ENCODE results near the gene PTPRQ. TPM values are rescaled to one million over a fixed set of nuclear protein-coding genes. Genes with fewer than 3 reads are reported as not detected.

Gene PTPRQ
- total RNA-seq, 4 donors from 2014 or later = 0.47 to 6.0 (median 3.4) TPM

DNA sequence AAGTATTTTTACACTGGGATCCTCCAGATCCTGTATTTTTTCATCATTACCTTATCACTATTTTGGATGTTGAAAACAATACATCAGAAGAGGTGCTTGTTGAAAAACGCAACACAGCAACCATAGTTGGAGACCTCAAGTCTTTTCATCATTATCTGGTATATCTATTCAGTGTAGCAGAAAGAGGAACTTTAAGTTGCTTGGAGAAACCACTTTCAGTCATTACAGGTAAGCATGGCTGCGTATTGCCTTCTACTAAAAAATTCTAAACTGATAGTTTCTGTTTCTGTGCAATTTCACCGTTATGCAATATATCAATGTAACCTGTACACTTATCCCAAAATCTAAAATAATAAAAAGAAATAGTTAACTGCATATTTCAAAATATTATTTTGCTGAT, 32.2 kb upstream of the PTPRQ start:
- 58 to 74% methylated on average over 3 of the region's 3 CpGs for WGBS, 2 donors (ENCODE audit: low coverage in 1 of 2)

DNA sequence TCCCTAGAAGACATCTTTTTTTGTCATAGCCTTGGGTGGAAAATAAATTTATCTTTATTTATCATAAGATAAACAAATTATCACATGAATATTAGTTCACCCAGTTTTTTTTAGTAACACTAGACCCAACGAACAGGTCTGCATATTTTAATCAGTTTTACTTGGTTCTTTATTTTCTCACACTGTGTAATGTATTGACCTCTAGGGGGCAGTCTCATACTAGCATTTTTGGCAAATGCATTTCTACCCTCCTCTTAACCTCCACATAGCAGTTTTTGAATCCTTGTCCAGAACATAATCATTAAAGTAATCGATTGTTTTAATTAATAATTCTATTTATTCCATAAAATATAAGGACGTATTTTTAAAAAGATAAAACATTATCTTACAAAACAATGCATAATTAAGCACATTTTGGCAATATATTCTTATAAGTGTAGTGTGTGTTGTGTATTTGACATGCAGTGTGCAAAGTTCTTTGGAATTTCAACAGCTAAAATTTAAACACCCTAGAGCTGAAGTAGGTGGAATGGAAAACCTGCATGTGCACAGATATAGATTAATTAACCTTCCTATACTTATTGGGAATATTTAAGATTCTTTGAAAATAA, 31.6 kb upstream of the PTPRQ start:
- 9 to 10% methylated on average over 3 of the region's 3 CpGs for WGBS, 2 donors (ENCODE audit: low coverage in 1 of 2)
- Histone ChIP-seq H3K4me1 (no peaks in the 10 kb centered on the region), H3K9me3 (no peaks in the 10 kb centered on the region), H3K27me3 (no peaks in the 10 kb centered on the region), H3K27ac (no peak overlapping the region), H3K36me3 (no peaks in the 10 kb centered on the region), H3K4me3 (no peak overlapping the region)
- TF ChIP-seq, protein P1, sequence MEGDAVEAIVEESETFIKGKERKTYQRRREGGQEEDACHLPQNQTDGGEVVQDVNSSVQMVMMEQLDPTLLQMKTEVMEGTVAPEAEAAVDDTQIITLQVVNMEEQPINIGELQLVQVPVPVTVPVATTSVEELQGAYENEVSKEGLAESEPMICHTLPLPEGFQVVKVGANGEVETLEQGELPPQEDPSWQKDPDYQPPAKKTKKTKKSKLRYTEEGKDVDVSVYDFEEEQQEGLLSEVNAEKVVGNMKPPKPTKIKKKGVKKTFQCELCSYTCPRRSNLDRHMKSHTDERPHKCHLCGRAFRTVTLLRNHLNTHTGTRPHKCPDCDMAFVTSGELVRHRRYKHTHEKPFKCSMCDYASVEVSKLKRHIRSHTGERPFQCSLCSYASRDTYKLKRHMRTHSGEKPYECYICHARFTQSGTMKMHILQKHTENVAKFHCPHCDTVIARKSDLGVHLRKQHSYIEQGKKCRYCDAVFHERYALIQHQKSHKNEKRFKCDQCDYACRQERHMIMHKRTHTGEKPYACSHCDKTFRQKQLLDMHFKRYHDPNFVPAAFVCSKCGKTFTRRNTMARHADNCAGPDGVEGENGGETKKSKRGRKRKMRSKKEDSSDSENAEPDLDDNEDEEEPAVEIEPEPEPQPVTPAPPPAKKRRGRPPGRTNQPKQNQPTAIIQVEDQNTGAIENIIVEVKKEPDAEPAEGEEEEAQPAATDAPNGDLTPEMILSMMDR (IDR thresholded peaks at IDR 0.05) = peak; percentile 59 to 74 (median 71)
- TF ChIP-seq POLR2A (IDR thresholded peaks at IDR 0.05) = no peak
- peak; percentile 57 for ATAC-seq

More for the DNA sequence above, 32.2 kb upstream of the PTPRQ start:
- no peaks in the 10 kb centered on the region for H3K36me3 ChIP-seq
- H3K4me3 ChIP-seq = no peak overlapping the region
- TF ChIP-seq POLR2A (IDR thresholded peaks at IDR 0.05) (no peak), EP300 (IDR thresholded peaks at IDR 0.05) (no peak), POLR2AphosphoS5 (IDR thresholded peaks at IDR 0.05) (no peak)
- TF ChIP-seq, protein P1 (IDR thresholded peaks at IDR 0.05) = no peak
- no peaks in the 10 kb centered on the region for H3K27me3 ChIP-seq
- no peaks in the 10 kb centered on the region for H3K9me3 ChIP-seq
- H3K27ac ChIP-seq = no peak overlapping the region
- H3K4me1 ChIP-seq = no peaks in the 10 kb centered on the region
- ATAC-seq = no peak

DNA sequence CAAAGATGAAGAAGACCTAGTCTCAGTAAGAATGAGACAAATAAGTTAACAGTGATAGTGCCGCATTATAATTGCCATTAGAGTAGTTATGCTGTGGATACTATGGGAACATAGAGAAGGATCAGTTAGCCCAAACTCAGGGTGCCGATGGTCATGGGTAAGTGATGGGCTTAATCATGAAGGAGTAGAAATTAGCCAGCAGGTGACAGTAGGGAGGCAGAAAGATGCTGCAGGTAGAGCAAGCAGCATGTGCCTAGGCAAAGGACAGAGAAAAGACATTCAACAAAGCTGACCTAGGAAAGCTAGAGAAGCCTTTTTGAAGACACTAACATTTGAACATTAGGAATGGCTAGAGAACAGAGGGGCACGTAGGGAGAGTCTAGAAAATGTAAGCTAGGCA, 30.6 kb upstream of the PTPRQ start:
- Histone ChIP-seq H3K27me3 (no peaks in the 10 kb centered on the region), H3K9me3 (no peaks in the 10 kb centered on the region), H3K27ac (no peak overlapping the region), H3K4me1 (no peaks in the 10 kb centered on the region), H3K36me3 (no peaks in the 10 kb centered on the region), H3K4me3 (no peak overlapping the region)
- no peak for ATAC-seq
- WGBS, 2 donors (ENCODE audit: low coverage in 1 of 2) = 83% methylated on average over 3 of the region's 3 CpGs
- TF ChIP-seq EP300 (IDR thresholded peaks at IDR 0.05) = no peak
- TF ChIP-seq, protein P1 (IDR thresholded peaks at IDR 0.05) = no peak
- TF ChIP-seq POLR2AphosphoS5 (IDR thresholded peaks at IDR 0.05) = no peak
- no peak for TF ChIP-seq POLR2A (IDR thresholded peaks at IDR 0.05)

DNA sequence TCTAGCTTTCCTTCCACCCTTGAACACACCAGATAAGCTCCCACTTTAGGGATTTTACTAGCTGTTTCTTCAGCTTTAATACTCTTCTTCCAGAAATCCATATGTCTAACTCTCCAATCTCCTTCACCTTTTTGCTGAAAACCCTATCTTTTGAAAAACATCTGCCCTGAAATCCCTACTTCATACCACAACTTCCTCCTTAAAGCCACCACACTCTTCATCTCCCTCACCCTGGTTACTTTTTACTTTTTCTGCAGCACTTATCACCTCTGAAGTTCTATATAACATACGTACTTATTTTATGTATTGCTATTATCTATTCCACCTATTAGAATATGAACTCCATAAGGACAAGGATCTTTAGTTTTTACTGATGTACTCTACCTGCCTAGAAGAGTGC, 28.6 kb upstream of the PTPRQ start:
- 77% methylated on average over 1 of the region's 1 CpG; no CpG with 5 or more reads in 1 of the 2 donors for WGBS, 2 donors (ENCODE audit: low coverage in 1 of 2)
- Histone ChIP-seq H3K9me3 (no peaks in the 10 kb centered on the region), H3K4me3 (no peak overlapping the region), H3K27ac (no peak overlapping the region), H3K36me3 (no peaks in the 10 kb centered on the region), H3K4me1 (peaks cover 4 to 15% (median 4%) of the 10 kb centered on the region in 3 donors), H3K27me3 (no peaks in the 10 kb centered on the region)
- no peak for ATAC-seq
- TF ChIP-seq POLR2AphosphoS5 (IDR thresholded peaks at IDR 0.05) = no peak
- TF ChIP-seq, protein P1 (IDR thresholded peaks at IDR 0.05) = no peak
- no peak for TF ChIP-seq POLR2A (IDR thresholded peaks at IDR 0.05)

DNA sequence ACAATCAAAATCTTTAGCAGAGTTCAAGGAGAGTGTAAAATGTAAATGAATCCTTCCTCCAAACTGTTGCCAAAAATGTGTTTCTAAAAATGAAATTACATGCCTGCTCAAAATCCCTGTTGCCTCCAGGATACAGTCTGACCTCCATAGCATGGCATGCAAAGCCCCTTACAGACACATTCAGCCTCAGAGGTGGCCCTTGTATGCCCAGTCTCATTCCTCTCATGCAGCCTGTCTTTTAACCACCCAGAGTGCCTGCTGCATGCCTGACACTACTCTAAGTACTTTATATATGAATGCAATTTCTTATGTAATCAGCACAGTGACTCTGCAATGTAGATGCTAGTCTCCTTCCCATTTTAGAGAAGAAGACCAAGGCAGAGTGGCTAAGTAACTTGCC, 24.4 kb upstream of the PTPRQ start:
- H3K27ac ChIP-seq = peak overlapping the region in 2 of 4 donors; percentile 2 to 9
- H3K4me1 ChIP-seq = peaks cover 4 to 15% (median 4%) of the 10 kb centered on the region in 3 donors
- H3K27me3 ChIP-seq = no peaks in the 10 kb centered on the region
- ATAC-seq = no peak
- no peak for TF ChIP-seq POLR2A (IDR thresholded peaks at IDR 0.05)
- no peak for TF ChIP-seq EP300 (IDR thresholded peaks at IDR 0.05)
- H3K9me3 ChIP-seq = no peaks in the 10 kb centered on the region
- no peaks in the 10 kb centered on the region for H3K36me3 ChIP-seq
- no peak overlapping the region for H3K4me3 ChIP-seq

Data from gastroesophageal sphincter (tissue), 4 donors.